GM19468 (cell line): ENCODE results near the gene EVI2B.
"Not testable (repeated sequence)": the region's sequence is repeated elsewhere in the genome, so short reads cannot be mapped to it uniquely, and the experiment has no call there.

Source experiments
- ATAC-seq: cut with Tn5 transposase; IDR thresholded peaks from one replicate; pipeline ENCODE4 v1.9.1; 2021; ENCODE audit warnings: mild to moderate bottlenecking, moderate library complexity, moderate number of reproducible peaks; ENCODE audit not compliant: unreplicated experiment; ENCODE audit errors: extremely low read depth

Gene EVI2B

DNA sequence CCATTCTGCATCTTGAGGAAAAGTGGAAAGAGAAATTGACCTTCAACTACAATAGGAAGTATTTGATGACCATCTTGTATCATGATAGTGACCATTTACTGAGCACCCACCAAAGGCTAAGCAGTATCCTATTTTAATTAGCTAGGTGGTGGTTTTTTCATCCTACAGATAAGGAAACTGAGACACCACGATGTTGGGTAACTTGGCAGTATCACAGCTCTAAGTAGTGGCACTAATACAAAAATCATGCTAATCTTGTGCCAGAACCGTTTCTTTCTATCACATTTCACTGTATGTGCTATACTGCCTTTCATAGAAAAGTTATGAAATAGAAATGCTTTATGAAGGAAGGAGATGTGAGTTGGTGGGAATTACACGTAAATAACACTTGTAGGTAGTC lies 2.3 kb downstream of the EVI2B start:
- ATAC-seq, result no peak

DNA sequence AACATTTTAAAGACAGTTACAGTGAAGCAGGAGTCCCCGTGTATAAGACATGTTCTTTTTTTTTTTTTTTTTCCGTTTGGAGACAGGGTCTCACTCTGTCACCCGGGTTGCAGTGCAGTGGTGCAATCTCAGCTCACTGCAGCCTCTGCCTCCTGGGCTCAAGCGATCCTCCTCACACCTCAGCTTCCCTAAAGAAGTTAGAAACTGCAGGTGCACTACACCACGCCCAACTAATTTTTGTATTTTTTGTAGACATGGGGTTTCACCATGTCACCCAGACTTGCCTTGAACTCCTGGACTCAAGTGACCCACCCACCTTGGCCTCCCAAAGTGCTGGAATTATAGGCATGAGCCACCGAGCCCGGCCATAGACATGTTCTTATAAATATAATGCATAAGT lies 3.0 kb downstream of the EVI2B start:
- ATAC-seq, result no peak

DNA sequence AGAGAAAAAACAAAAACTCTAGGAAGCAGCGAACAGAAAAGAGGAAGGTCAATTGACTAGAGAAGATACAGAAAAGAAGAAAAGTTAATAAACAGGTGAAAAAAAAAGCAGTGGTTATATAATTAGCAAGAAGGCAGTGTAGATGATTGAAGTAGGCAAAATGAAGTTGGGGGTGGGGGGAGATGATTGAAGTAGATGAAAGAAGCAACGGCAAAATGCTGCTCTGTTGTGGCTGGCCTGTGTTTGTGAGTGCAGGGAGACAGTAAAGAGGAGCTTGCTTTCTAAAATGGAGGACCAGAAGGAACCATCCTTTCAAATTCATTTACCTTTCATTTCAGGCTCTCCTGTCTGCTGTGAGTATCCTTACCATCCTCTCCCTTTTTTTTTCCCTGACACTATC lies 3.6 kb downstream of the EVI2B start:
- no peak for ATAC-seq

DNA sequence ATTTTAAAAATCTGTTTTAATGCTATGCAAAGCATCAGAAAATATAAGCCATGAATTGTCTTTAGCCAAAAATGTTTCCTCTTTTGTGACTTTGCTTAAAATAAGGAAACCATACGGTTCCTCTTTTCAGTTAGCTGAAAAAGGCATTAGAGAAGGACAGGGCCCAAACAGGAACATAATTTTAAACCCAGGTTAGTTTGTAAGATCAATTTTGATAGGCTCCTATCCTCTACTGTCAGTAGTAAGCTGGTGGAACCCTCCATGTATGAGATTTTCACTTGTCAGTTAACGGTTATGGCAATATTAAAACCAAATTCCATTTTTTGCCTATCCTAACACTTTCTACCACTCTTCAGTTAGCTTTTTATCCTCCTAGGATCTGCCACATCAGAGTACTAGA lies 4.3 kb downstream of the EVI2B start:
- no peak for ATAC-seq

- ATAC-seq, result no peak
These were observed 5.2 kb downstream of the EVI2B start for GRCh38 chr17:31308372-31309334.

- no peak for ATAC-seq
These were observed 6.2 kb downstream of the EVI2B start for GRCh38 chr17:31307640-31308039.

DNA sequence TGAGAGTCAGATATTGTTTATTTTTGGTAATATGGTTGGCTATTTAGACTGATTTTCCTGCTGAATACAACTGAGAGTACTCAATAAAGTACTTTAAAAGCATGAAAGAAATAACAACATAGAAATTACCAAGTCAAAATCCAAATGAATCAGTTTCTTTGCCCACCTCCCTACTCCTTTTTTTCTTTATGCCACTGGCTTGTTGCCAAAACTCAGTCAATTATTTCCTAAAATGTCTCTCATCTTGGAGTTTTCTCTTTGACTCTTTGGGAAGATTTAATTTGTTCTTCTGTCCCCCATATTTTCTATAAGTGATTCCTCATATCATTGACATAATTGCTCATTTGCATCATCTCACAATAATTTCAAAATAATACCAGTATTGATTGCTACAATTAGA lies 14.2 kb downstream of the EVI2B start:
- no peak for ATAC-seq

GRCh38 chr17:31297090-31297489 lies 16.8 kb downstream of the EVI2B start, which contains the start of gene OMG:
Gene OMG, minus strand, starts transcription at chr17:31297239. Its CDS starts 908 bp downstream, at chr17:31296331.
- ATAC-seq, result no peak

- ATAC-seq, result no peak
These were observed 17.7 kb downstream of the EVI2B start for GRCh38 chr17:31296142-31296541.

DNA sequence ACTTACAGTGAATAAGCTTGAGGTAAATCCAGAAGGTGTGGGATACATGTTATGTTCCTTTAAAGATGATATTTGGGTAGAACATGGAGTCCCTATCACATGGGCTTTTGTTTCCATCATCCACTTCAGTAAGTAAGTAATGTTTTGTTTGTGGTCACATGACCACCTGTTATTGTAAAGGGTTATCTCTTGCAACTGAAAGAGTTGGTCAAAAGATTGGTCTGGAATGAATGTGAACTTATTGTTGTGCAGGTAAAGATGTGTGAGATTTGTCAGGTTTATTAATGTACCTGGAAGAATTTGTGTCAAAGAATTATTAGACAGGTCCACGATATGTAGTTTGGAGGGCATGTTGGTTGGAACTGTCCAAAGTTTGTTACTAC lies 18.4 kb downstream of the EVI2B start:
- no peak for ATAC-seq

GRCh38 chr17:31294820-31295488 lies 18.9 kb downstream of the EVI2B start:
- ATAC-seq, result no peak

DNA sequence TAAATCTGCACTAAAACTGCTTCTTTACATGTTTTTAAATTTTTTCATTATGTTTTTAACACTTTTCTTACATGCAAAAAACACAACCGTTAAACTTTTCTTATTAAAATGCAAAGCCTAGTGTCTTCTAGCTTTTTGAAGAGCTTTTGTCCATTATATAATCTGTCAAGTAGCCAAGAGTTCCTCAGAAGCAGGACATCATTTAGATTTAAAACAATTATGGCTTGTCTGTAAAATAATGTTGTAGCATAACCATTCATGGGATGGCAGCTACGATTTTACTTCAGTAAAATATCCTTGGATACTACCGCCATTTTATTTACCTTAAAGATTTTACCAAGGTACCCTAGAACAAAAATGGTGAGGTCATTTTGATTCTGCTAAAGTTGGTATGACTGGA lies 19.6 kb downstream of the EVI2B start:
- ATAC-seq, result no peak

GRCh38 chr17:31293581-31293980 lies 20.3 kb downstream of the EVI2B start:
- no peak for ATAC-seq

DNA sequence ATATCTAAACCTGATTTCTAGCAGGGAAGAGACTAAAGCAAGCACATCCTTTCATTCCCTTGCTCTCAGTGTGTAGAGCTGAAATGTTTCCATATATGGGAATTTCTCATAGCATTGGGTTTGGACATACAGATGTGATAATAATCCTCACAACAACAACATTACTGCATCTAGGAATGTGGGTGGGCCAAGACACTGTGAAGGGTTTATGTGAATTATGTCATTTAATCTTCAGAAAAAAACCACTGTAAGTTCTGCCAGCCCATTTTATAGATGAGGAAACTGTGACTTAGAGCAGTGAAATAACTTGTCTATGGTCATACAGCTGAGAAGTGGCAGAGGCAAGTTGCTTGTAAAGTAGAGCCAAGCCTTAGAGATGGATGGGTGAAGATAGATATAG lies 22.0 kb downstream of the EVI2B start:
- ATAC-seq, result no peak

GRCh38 chr17:31289790-31290189 lies 24.1 kb downstream of the EVI2B start:
- no peak for ATAC-seq

DNA sequence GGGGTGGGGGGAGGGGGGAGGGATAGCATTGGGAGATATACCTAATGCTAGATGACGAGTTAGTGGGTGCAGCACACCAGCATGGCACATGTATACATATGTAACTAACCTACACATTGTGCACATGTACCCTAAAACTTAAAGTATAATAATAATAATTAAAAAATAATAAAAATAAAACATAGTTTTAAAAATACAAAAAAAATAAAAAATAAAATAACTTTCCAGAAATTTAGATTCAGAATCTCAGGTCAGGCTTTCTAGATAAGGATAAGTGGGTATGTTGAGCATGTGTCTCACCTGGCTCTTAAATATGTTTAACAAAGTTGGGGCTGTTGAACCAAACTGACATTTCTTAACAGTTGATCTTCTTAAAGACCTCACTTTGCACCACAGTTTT lies 25.9 kb downstream of the EVI2B start:
- ATAC-seq, result not testable (repeated sequence)

GRCh38 chr17:31286587-31286986 lies 27.3 kb downstream of the EVI2B start:
- no peak for ATAC-seq

- no peak for ATAC-seq
These were observed 30.0 kb downstream of the EVI2B start for GRCh38 chr17:31283841-31284240.

DNA sequence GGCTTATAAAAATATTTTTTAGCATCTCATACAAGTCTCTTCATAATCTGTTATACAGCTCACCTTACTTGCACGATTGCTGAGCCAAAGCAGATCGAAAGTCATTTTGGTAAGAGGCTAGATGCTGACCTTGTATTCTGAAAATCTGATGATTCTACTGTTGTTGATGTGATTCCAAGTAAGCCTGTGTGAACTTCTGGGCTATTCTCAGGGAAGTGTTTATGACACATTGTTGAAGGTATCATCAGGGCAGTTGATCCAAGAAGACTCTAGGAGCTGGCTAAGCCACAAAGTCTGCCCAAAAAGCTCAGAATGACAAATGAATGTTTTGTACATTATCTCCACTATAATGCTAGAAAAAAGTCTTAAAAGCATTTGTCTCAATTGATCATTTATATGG lies 32.8 kb downstream of the EVI2B start:
- ATAC-seq, result no peak

DNA sequence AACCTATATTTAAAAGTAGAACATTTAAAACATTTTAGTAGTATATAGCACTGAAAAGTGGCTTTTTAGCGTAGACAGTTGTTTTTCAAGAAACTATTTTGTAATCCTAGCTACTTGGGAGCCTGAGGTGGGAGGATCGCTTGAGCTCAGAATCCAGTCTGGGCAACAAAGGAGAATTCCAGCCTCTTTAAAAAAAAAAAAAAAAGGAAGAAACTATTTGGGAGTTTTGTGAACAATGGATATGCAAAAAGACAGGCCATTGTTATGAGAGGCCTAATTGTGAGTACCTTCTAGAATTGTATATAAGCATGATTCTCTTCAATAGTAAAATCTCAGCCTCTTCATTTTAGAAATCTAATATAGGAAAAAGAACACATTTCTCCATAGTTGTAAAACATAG lies 34.5 kb downstream of the EVI2B start:
- no peak for ATAC-seq

- no peak for ATAC-seq
These were observed 38.7 kb downstream of the EVI2B start for GRCh38 chr17:31275116-31275515.
